HG03095 (cell line): ENCODE data around the gene TAF10.

Experiments used
- ATAC-seq: cut with Tn5 transposase; IDR thresholded peaks from one replicate; pipeline ENCODE4 v1.9.1; 2021; ENCODE audit warnings: moderate library complexity; ENCODE audit not compliant: unreplicated experiment

TAF10 gene

GRCh38 chr11:6612213-6613041, at the start of gene TAF10:
Gene TAF10, minus strand, starts transcription at chr11:6612216. Its CDS starts 27 bp downstream, at chr11:6612189.
- ATAC-seq = peak; percentile 85

DNA sequence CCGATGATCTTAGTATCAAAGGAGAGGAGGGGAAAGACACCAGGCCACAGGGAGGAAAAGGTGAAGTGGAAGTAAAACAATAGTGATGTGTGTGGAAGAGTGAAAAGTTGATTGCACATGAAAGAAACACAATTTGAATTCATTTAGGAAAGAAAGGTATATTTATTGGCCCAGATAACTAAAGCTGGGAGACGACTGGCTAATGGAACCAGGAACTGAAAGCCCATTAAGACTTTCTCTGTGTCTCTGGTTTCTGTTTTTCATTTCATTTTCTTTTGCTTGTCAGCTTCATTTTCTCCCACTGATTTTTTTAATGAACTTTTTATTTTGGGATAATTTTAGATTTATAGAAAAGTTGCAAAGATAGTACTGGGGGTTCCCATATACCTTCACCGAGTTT, 48.7 kb upstream of the TAF10 start:
- no peak for ATAC-seq

GRCh38 chr11:6658647-6659046, 46.6 kb upstream of the TAF10 start:
- ATAC-seq = no peak

DNA sequence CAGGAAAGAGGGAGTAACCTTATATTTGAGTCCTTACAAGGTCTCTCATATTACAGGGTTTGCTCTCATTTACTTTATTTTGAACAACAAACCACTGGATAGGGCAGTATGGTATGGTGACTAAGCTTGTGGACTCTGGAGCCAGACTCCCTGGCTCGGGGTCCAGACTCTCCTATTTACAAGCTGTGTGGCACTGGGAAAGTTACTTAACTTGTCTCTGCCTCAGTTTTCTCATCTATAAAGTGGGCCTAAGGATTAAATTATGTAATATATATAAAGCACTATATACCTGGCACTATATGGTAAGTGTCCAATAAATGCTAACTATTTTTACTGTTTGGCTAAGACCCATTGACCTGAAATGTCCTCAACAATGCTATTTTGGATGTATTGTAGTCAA, 45.3 kb upstream of the TAF10 start:
- no peak for ATAC-seq

DNA sequence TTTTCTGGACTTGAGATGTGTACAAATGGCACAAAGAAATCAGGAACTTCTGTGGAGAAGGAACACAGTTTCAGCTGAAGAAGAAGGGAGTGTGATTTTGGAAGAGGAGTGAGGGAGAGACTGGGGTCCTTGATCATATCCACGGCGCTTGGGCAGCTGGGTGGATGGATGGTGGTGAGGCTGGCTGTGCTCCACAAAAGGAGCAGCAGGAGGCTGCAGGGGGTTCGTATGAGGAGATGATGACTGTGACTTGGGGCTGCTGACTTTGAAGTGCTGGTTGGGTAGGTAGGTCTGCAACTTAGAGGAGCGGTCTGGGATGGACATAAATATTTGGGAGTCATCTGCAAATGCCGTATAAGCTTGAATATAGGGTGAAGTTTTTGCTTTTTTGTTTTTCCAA, 44.9 kb upstream of the TAF10 start:
- no peak for ATAC-seq

GRCh38 chr11:6656584-6656915, 44.5 kb upstream of the TAF10 start:
- ATAC-seq = no peak

GRCh38 chr11:6655790-6656583, 44.0 kb upstream of the TAF10 start, which contains the start of gene DCHS1:
Gene DCHS1, minus strand, starts transcription at chr11:6655809. Its CDS starts 14,196 bp downstream, at chr11:6641613.
- ATAC-seq = no peak

DNA sequence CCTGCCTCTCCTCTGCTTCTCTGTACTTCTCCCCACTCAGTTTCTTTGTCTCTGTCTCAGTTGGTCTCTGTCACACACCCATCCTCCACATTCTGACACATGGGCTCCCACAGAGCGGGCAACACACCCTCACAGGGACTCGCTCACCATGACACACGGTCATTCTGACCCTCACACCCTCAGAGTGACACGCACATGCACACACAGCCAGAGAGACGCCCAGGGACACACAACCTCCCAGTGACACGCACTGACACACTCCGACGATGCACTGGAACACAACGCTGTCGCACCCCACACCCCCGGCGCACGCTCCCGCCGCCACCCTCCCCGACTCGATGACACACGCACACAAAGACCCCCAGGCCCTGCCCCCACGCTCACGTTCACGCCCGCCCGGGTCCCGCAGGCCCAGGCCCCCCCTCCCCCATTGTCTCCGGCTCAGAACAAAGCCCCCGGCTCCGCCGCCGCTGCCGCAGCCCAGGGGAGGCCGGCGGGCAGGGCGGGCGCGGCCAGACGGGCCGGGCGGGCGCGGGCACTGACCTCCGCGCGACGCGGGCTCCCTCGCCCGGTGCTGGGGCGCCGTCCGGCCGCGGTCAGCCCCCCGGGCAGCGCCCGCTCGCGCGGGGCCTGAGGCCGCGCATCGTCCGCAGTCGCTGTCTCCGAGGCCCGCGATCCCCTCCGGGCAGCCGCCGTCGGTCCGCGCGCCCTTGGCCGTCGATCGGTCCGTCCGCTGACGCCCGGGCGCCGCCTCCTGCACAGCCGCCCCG, 43.2 kb upstream of the TAF10 start:
- ATAC-seq = no peak

DNA sequence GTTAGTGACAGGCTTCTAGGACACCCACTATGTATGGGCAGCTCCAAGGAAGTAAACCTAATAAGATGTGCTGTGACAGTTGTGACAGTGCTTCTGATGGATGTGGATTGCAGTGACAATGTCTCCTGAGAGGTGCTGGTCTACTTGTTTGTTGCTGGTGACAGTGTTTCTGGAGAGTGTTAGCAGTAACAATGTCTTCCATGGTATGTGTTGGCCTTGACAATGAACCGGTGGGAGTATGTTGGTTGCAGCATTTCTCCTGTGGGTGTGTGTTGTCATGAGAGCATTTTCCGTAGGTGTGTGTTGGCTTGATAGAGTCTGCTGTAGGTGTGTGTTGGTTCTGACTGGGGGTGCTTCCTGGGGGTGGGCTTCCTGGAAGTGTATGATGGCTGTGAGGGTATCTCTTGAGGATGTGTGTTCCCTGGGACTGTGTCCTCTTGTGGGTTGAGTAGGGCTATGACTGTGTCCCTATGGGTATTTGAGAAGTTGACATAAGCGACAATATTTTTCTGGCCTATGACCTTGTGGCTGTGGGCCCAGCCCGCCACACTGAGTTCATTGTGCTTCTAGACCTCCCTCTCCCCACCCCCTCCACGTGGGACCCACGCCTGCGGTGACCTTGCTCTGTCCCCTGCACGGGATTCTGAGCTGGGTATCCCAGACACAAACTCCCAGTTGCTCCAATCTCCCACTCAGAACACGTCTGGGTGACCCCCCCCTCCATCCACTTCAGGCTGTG, 42.4 kb upstream of the TAF10 start:
- ATAC-seq = no peak

- ATAC-seq = no peak
These were observed 41.6 kb upstream of the TAF10 start for GRCh38 chr11:6653656-6654055.

- ATAC-seq = no peak
These were observed 41.1 kb upstream of the TAF10 start for GRCh38 chr11:6653097-6653496.

- ATAC-seq = no peak
These were observed 40.2 kb upstream of the TAF10 start for GRCh38 chr11:6652182-6652581.

- ATAC-seq = no peak
These were observed 39.0 kb upstream of the TAF10 start for GRCh38 chr11:6650980-6651379.

DNA sequence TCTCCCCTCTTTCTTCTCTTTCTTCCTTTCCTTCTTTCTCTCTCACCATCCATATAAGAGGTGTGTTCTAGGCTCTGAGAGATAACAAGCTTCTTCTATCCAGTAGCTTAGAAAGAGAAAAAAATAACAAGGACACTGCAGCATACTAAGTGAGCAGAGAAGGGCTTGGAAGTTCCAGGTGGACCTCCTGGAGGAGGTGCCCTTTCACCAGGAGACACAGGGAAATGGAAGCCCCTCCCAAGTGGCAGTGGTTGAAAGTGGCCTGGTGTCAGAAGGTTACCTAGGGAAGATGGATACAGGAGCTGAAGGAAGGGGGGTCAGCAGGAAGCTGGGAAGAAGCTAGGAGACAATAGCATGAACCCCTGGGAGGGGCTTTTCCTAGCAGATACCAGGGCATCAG, 38.1 kb upstream of the TAF10 start:
- no peak for ATAC-seq

- ATAC-seq = no peak
These were observed 36.5 kb upstream of the TAF10 start for GRCh38 chr11:6648501-6648900.

DNA sequence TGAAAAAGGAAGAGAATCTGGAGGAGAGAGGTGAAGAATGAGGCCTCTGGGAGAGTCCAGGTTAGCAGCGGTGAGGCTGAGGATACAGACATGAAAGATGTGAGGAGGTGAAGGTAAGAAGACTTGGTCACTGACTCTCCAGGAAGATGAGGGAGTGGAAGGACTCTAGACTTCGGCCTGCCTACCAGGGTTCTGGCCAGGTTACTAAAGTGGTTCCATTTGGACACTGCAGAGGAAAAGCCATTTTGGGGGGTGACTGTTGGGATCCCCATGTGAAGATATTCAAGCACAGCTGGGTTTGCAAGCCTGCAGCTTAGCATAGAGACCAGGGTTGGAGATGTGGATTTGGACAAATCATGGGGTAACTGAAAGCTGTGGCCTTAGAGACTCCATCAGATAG, 35.8 kb upstream of the TAF10 start:
- no peak for ATAC-seq

- ATAC-seq = peak; percentile 93
These were observed 35.1 kb upstream of the TAF10 start for GRCh38 chr11:6646918-6647679.

DNA sequence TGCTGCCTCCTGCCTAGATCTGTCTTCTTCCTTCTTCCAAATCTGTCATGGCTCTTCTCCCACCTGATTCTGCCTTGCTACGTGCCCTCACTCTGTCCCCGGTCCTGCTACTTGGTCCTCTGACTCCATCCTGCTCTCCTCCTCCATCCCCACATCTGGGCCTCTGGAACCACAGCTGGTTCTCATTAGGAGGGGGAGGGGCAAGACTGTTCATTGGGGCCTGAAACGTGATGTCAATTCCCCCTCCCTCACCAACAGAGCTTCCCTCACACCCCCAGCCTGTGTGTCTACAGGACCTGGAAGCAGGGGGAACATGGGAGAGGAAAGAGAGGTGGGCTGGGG, 34.5 kb upstream of the TAF10 start:
- ATAC-seq = no peak

GRCh38 chr11:6646071-6646470, 34.1 kb upstream of the TAF10 start:
- ATAC-seq = no peak

- no peak for ATAC-seq
These were observed 30.9 kb upstream of the TAF10 start for GRCh38 chr11:6642957-6643356.
